ENCODE data around the gene MIOS.

The MIOS gene

GRCh38 chr7:7652798-7653540, 86.3 kb downstream of the MIOS start (continued):
- TF ChIP-seq ZNF449 (tag by site-specific recombination; IDR thresholded peaks at IDR 0.05): no peak
- TF ChIP-seq PRDM4 (tag by site-specific recombination; IDR thresholded peaks at IDR 0.05): no peak
- TF ChIP-seq ZNF658 (tag by site-specific recombination; IDR thresholded peaks at IDR 0.05): no peak
- no peak for TF ChIP-seq ZNF830 (tag by site-specific recombination; IDR thresholded peaks at IDR 0.05; ENCODE audit: low read depth)
- TF ChIP-seq ZSCAN30 (tag by site-specific recombination; IDR thresholded peaks at IDR 0.05): no peak
- no peak for TF ChIP-seq KLF7 (tag by site-specific recombination; IDR thresholded peaks at IDR 0.05; ENCODE audit: borderline replicate concordance)
- TF ChIP-seq BCL6B (tag by site-specific recombination; IDR thresholded peaks at IDR 0.05): no peak
- TF ChIP-seq SP3 (tag by site-specific recombination; IDR thresholded peaks at IDR 0.05): no peak
- no peak for TF ChIP-seq ZNF175 (tag by site-specific recombination; IDR thresholded peaks at IDR 0.05)
- 0 out of 2 replicates have a peak, but pooled peaks have one; percentile 13 for TF ChIP-seq ZBTB21 (tag by site-specific recombination; IDR thresholded peaks at IDR 0.05)
- no peak for TF ChIP-seq ZNF707 (tag by site-specific recombination; IDR thresholded peaks at IDR 0.05)
- no peak for TF ChIP-seq ZNF112 (tag by site-specific recombination; IDR thresholded peaks at IDR 0.05)
- no peak for TF ChIP-seq ATF2 (tag by site-specific recombination; IDR thresholded peaks at IDR 0.05; ENCODE audit: low read depth)
- no peak for TF ChIP-seq ZNF776 (tag by site-specific recombination; IDR thresholded peaks at IDR 0.05; ENCODE audit: borderline replicate concordance)
- TF ChIP-seq ZNF555 (tag by site-specific recombination; conservative IDR thresholded peaks at IDR 0.05): no peak
- no peak for TF ChIP-seq ZSCAN18 (tag by site-specific recombination; IDR thresholded peaks at IDR 0.05)
- TF ChIP-seq YY1 (tag by site-specific recombination; IDR thresholded peaks at IDR 0.05): no peak
- TF ChIP-seq ZBTB20 (tag by site-specific recombination; IDR thresholded peaks at IDR 0.05): no peak
- no peak for TF ChIP-seq MYNN (tag by site-specific recombination; IDR thresholded peaks at IDR 0.05; ENCODE audit: borderline replicate concordance)
- TF ChIP-seq PRDM10 (tag by site-specific recombination; IDR thresholded peaks at IDR 0.05): no peak
- no peak for TF ChIP-seq ZNF140 (tag by site-specific recombination; IDR thresholded peaks at IDR 0.05)
- TF ChIP-seq HOXA7 (CRISPR knock-in tag; IDR thresholded peaks at IDR 0.05; ENCODE audit: borderline replicate concordance): no peak
- TF ChIP-seq ZNF513 (tag by site-specific recombination; IDR thresholded peaks at IDR 0.05): no peak
- no peak for TF ChIP-seq ZNF549 (tag by site-specific recombination; IDR thresholded peaks at IDR 0.05)
